Measurements from ENCODE around the gene PTPRJ. TPM values are rescaled to one million over a fixed set of nuclear protein-coding genes. Genes with fewer than 3 reads are reported as not detected.
"Not testable (repeated sequence)": the region's sequence is repeated elsewhere in the genome, so short reads cannot be mapped to it uniquely, and the experiment has no call there.

The PTPRJ gene
- total RNA-seq, 1 experiment from 2014 or later, result 19.9 TPM

- no peak for DNase-seq (ENCODE audit: low spot score)
Measured at GRCh38 chr11:48111891-48112290, 131.5 kb downstream of the PTPRJ start.

GRCh38 chr11:48114740-48115139 is 134.4 kb downstream of the PTPRJ start:
- no peak for DNase-seq (ENCODE audit: low spot score)

- no peak for DNase-seq (ENCODE audit: low spot score)
Measured at GRCh38 chr11:48116437-48117228, 136.3 kb downstream of the PTPRJ start.

- no peak for DNase-seq (ENCODE audit: low spot score)
Measured at GRCh38 chr11:48122246-48122645, 141.9 kb downstream of the PTPRJ start.

GRCh38 chr11:48122656-48123055 is 142.3 kb downstream of the PTPRJ start:
- DNase-seq (ENCODE audit: low spot score), result no peak

- no peak for DNase-seq (ENCODE audit: low spot score)
Measured at GRCh38 chr11:48123254-48123875, 143.0 kb downstream of the PTPRJ start.

- DNase-seq (ENCODE audit: low spot score), result no peak
Measured at GRCh38 chr11:48123934-48124755, 143.8 kb downstream of the PTPRJ start.

- no peak for DNase-seq (ENCODE audit: low spot score)
Measured at GRCh38 chr11:48124880-48125279, 144.5 kb downstream of the PTPRJ start.

- DNase-seq (ENCODE audit: low spot score), result no peak
Measured at GRCh38 chr11:48125866-48126265, 145.5 kb downstream of the PTPRJ start.

- DNase-seq (ENCODE audit: low spot score), result no peak
Measured at GRCh38 chr11:48127521-48128183, 147.3 kb downstream of the PTPRJ start.

GRCh38 chr11:48129697-48130395 is 149.5 kb downstream of the PTPRJ start:
- no peak for DNase-seq (ENCODE audit: low spot score)

- no peak for DNase-seq (ENCODE audit: low spot score)
Measured at GRCh38 chr11:48134221-48134922, 154.0 kb downstream of the PTPRJ start.

GRCh38 chr11:48138222-48138621 is 157.9 kb downstream of the PTPRJ start:
- DNase-seq (ENCODE audit: low spot score), result no peak

GRCh38 chr11:48139896-48140295 is 159.5 kb downstream of the PTPRJ start:
- not testable (repeated sequence) for DNase-seq (ENCODE audit: low spot score)

GRCh38 chr11:48141475-48142122 is 161.2 kb downstream of the PTPRJ start:
- no peak for DNase-seq (ENCODE audit: low spot score)

- no peak for DNase-seq (ENCODE audit: low spot score)
Measured at GRCh38 chr11:48142889-48143288, 162.5 kb downstream of the PTPRJ start.

GRCh38 chr11:48148749-48149148 is 168.4 kb downstream of the PTPRJ start:
- no peak for DNase-seq (ENCODE audit: low spot score)

GRCh38 chr11:48150213-48150612 is 169.9 kb downstream of the PTPRJ start:
- DNase-seq (ENCODE audit: low spot score), result no peak

- no peak for DNase-seq (ENCODE audit: low spot score)
Measured at GRCh38 chr11:48154151-48154550, 173.8 kb downstream of the PTPRJ start.

Data from H4 (cell line).